NCI-H2029 treated with DMSO at 0.1 percent for 48 hours (cell line): Measurements from ENCODE around the gene PGP.

ENCODE experiments used
- DNase-seq: peaks from one replicate; lab custom pipeline; 2025; lab: John Stamatoyannopoulos, UW

PGP gene

DNA sequence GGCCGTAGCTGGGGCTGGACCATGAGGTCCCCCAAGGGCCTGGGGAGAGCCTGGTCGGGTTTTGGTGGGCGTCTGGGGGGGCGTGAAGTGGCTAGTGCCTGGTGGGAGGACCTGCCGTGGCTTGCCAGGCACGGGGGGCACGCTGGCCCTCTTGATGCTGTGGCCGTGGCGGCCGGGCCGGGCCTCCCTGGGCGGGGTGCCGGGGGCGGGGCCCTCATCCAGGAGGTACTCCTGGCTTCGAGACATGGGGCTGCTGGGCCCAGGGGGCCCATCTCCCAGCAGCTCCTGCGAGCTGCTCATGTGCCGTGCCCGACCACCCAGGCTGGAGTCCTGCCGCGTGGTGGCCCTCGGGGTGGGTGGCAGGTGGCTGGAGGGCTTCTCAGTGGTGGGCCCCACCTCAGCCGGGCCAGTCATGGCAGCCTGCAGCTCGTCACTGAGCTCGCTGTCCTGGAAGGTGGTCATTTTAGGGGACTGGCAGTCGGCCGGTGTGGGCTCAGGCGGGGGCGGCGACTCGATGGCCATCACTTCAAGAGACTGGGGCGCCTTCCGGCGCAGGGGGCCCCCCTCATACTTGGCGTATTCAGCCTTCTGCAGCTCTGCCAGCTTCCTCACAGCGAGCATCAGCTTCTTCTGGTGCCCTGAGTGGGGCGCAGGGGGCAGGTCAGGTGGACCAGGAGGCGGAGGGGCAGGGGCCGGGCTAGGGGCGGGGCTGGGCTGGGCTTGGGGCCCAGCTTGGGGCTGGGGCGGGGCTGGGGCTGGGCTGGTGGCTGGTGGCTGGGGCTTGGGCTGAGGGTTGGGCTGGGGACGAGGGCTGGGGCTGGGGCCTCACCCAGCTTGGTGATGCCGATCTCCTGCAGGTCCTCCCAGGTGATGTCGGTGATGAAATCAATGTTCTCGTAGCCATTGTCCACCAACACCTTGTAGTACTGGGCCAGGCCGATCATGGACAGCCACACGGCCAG lies 33.4 kb downstream of the PGP start:
- no peak for DNase-seq

DNA sequence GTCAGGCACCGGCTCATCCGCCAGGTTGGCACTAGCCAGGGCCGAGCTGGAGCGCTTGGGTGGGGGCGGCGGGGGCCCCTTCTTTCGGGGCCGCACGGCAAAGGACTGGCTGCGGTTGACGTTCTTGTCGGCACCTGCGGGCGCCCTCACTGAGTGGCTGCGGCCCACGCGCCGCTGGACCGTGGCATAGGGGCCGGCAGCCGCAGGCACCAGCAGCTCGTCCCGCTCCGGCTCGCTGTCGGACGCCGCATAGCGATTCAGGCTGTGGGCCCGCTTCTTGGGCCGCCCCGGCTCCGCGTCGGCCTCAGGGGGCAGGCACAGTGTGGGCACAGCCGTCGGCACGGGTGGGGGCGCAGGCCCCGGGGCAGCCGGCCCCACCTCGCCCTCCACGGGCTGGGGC lies 34.2 kb downstream of the PGP start:
- DNase-seq = no peak

GRCh38 chr16:2179576-2179975 lies 35.1 kb downstream of the PGP start:
- no peak for DNase-seq

- DNase-seq = no peak
Observed at GRCh38 chr16:2179107-2179501, 35.5 kb downstream of the PGP start.

GRCh38 chr16:2178321-2179106 lies 36.1 kb downstream of the PGP start:
- DNase-seq = no peak

DNA sequence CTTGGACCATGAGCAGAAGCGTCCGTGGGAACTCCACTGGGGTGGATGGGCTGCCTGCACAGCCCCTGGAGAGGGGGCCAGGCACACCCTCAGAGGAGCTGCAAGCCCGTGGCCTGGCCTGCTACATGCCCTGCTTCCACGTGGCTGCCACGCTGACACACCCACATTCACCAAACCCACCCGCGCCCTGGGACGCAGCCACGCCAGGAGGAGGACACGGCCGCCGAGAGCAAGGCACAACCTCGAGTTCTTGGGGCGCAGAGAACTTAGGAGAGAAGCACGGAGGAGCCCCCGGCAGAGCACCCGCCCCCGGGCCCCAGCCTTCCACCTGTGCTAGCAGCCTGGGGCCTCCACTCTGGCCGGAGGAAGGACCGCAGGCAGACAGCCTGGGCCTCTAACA lies 37.1 kb downstream of the PGP start:
- no peak for DNase-seq

DNA sequence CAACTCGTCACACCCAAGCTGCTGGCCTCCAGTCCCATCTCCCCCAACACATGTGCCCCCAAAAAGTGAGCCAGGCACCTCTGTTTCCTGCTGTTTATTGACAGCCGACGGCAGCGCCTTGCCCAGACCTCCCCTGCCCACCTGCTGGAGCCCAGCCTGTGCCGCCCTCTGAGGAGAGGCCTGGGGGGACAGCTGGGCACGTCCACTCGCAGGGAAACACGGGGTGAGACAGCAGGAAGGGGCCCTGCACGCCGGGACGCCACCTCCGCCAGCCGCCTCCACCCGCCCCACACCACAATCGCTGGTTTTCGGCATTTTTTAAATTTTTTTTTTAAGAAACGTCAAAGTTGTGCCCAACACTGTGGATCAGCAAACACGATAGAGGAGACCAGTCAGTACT lies 37.5 kb downstream of the PGP start:
- DNase-seq = no peak

- DNase-seq = no peak
Observed at GRCh38 chr16:2176047-2176446, 38.6 kb downstream of the PGP start.

DNA sequence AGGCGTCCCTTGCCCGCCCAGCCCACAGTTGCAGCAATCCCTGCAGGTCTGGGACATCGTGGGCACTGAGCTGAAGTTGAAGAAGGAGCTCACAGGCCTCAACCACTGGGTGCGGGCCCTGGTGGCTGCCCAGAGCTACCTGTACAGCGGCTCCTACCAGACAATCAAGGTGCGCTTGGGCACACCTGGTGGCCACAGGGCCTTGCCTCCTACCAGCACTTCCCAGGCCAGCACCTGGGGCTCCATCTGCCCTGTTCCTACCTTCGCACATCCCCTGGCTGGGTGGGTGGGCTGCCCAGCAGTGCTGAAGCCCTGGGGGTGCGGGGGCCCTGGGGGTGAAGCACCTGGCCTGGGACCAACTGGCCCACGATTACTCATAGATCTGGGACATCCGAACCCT lies 39.2 kb downstream of the PGP start:
- no peak for DNase-seq

DNA sequence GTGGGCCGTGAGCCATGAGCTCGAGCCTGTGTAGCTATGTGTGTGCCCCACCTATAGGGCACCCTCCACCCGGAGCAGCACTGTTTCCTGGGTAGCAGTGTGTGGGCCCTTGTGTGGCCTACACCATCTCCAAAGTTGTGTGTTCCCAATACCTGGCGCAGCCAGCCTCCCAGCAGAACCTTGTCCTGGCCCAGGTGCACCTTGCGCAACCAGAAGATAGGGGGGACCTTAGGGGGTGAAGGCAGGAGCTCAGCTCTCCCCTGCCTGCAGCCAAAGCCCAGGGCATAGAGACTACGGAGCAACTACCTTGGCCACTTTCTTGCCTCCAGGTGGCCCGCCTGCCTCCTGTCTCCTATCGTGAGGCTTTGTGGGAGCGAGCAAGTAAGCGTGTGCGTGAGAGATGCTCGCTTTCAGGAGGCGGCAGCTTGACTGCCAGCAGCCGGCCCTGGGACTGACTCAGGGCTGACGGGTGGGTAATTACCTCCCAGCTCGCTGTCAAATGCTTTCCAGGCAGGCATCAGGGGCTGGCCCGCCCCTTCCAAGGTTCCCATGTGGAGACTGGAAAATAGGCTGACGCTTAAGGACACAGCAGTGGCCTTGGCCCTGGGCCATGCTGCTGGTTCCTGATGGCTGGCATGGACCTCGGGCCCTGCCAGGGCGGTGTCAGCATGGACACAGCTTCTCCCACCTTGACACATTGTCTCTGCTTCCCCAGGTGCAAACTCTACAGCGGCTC lies 40.1 kb downstream of the PGP start:
- DNase-seq = no peak

DNA sequence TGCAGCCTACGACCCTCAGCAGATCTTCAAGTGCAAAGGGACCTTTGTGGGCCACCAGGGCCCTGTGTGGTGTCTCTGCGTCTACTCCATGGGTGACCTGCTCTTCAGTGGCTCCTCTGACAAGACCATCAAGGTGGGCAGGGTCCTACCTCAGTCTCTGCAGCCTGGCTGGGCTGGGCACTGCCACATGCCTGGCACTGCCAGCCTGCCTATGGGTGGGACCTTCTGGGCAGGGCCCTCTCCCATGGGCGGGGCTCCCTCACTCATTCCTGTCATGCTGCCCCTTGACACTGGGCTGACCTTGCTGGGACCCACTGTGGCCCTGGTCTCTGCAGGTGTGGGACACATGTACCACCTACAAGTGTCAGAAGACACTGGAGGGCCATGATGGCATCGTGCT lies 40.7 kb downstream of the PGP start:
- DNase-seq = no peak

- DNase-seq = no peak
Observed at GRCh38 chr16:2173366-2173765, 41.3 kb downstream of the PGP start.

DNA sequence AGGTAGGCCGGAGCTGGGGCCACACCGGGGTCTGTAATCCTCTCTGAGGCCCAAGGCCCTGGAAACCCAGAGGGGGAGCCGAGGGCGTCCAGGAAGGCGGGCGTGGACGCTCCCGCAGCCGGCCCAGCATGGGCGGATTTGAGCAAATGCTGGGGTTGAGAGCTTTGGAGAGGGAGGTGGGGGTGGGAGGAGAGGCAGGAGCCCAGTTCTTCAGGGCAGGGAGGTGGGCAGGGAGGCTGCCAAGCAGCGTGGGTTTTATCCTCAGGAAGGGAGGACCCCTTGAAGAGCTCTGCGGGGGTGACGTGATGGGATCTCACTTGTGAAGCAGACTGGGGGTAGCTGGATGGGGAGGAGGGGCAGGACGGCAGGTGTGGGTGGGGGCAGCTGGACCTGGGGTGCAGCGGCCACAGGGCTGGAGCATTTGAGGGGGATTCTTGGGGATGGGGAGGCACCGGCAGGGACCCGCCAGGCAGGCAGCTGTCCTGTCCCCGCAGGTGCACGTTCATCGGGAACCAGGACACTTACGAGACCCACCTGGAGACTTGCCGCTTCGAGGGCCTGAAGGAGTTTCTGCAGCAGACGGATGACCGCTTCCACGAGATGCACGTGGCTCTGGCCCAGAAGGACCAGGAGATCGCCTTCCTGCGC lies 41.8 kb downstream of the PGP start:
- no peak for DNase-seq

DNA sequence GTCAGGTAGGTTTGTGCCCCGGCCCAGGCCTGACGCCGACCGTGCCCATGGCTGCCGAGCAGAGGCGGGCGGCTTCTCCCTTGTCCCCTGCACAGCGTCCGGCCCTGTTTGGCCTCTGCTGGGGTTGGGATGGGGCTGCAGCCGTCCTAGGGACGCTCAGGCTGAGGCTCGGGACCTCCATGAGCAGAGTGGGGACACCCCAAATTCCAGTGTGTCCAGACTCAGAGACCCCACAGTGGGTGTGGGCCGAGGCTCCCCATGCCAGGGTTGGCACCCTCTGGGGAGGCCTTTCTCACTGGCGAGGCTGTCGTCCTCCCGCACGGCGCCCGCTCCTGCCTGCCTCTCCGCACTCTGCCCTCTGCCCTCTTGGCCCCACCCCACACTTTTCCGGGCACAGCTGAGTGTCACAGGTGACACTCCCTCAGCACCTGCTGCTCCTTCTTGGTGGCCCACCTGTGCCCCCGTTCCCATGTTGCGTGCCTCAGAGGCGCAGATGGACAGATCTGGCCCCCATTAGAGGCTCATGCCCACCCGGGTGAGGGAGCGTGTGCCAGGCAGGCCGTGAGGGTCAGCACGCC lies 43.0 kb downstream of the PGP start:
- DNase-seq = no peak

DNA sequence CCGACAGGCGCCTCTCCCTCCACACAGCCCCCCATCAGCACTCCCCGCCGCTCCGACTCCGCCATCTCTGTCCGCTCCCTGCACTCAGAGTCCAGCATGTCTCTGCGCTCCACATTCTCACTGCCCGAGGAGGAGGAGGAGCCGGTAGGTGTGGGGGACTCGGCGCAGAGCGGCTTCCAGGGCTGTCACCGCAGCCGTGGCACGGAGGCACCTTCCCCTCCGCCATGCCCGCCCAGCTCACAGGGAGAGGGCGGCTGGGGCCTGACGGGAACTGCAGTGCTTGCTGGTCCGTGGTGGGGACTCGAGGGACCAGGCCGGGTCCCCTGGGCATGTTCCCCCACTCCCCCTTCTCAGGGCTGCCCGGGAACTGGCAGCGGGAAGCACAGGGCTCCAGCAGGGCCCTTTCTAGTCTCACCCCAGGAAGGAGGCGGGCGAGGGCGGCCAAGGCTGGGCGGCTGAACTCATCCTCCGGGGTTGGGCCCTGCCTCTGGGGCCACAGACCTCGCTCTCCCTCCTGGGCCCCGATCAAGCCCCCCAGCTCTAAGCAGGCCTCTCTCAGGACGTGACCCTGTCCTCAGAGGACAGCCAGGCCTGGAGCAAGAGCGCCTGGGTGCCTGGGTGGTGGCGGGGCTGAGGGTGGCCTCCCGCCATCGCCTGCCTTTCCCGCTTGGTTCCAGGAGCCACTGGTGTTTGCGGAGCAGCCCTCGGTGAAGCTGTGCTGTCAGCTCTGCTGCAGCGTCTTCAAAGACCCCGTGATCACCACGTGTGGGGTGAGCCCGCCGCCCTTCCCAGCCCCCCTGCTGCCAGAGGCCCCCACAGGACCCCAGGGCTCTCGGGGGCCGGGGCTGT lies 43.8 kb downstream of the PGP start:
- DNase-seq = no peak

GRCh38 chr16:2170080-2170479 lies 44.6 kb downstream of the PGP start:
- no peak for DNase-seq

DNA sequence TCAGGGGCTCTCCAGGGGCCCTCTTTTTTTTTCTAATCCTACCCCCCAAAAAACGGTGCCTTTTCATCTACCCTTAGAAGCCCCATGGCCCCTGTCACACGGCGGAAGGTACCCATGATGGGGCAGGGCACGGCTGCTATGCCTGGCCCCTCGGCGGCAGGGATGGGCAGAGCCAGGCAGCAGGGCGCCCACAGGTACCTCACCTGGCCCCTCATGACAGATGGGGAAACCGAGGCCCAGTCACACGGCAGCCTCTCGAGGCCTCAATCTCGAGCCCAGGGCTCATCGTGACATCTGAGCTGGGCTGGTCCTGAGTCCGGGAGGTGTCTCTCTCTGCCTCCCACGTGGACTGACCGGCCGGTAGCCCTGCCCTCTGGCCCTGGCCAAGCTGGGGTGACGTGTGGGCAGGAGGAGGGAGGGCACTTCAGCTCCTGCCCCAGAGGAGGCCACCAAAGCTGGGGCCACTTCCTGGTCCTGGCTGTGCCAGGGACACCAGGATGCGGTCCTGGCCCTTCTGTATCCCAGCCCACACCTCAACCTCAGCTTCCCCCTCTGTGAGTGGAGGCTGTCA lies 47.5 kb downstream of the PGP start:
- no peak for DNase-seq

DNA sequence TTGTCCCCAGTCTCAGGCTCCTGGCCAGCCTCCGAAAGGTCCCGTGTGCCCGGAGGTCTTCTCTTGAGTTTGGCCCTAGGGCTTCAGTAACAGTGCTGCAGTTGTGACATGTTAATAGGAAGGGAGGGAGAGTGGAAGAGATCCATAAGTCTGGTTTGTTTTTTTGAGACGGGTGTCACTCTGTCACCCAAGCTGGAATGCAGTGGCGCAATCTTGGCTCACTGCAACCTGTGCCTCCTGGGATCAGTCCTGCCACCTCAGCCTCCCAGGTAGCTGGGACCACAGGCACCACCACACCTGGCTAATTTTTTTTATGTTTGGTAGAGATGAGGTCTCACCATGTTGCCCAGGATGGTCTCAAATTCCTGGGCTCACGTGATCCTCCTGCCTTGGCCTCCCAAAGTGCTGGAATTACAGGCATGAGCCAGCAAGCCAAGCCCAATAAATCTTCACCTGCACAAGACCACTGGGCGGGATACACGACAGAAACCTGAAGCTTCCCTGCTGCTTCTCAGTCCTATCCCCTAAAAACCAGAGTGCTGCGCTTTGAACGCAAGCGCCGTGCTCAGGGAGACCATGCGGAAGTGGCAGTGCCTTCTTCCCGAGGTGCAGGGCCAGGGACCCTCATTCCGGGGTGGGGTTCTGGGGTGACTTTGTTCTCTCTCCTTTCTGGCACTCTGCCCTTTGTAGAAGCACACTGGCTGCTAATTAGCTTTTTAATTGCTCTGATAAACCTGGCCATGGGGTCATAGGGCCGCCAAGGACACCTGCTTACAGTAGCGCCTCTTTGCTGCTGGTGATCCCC lies 48.2 kb downstream of the PGP start:
- DNase-seq = no peak

DNA sequence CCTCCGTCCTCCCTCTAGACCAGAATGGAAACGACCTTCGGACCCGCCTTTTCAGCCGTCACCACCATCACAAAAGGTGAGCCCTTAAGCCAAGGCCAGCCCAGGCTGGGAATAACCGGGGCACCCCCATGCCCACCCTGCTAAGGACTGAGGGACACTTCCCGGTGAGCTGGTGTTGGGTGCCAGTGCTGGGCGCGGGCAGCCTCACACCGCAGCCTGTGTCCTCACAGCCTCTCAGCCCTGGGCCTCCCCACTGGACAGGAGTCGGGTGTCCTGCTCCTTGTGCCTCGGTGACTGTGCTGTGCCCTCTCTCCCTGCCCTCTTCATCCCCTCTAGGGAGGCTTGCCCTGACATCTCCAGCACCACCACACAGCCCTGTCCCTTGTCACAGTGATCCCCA lies 48.8 kb downstream of the PGP start:
- no peak for DNase-seq
